ENCODE measurements around the gene PRKG1.

GRCh38 chr10:52265131-52265926 lies 1191.0 kb downstream of the PRKG1 start:
- TF ChIP-seq POLR2A (IDR thresholded peaks at IDR 0.05; ENCODE audit: low read depth, low read length) (no peak), TAF1 (IDR thresholded peaks at IDR 0.05; ENCODE audit: borderline replicate concordance, low read depth, low read length) (no peak)
